GM12878 (cell line): Measurements from ENCODE around the gene LRRC55.

Source experiments
- CBFB ChIP-seq: IDR thresholded peaks from 2 replicates; pipeline ENCODE4 v1.6.1; 2016; ENCODE audit warnings: antibody characterized with exemption, low read depth
- CEBPB ChIP-seq, 2 experiments: fragments of 150-350 bp in 1 of 2; IDR thresholded peaks; 2 replicates each; pipeline ENCODE4 v1.6.1; 2012 to 2014; ENCODE audit warnings: low read depth in 2 of 2, low read length in 2 of 2, borderline replicate concordance in 1 of 2, inconsistent platforms in 1 of 2
- FOXK2 ChIP-seq: fragments of 450-650 bp; IDR thresholded peaks from 2 replicates; pipeline ENCODE4 v1.6.1; 2017; ENCODE audit warnings: mild to moderate bottlenecking, moderate library complexity
- KLF5 ChIP-seq: fragments of 450-650 bp; IDR thresholded peaks from 2 replicates; pipeline ENCODE4 v1.6.1; 2014; ENCODE audit warnings: mild to moderate bottlenecking; ENCODE audit not compliant: partially characterized antibody
- TF ChIP-seq, protein P1 (sequence below), 3 experiments: IDR thresholded peaks in 2 of 3; conservative IDR thresholded peaks in 1 of 3; 2 replicates each; pipeline ENCODE4 v1.5.1; 2011; ENCODE audit warnings: low read depth in 3 of 3, low read length in 3 of 3, mild to moderate bottlenecking in 3 of 3, control low read depth in 2 of 3, moderate library complexity in 2 of 3, inconsistent platforms in 1 of 3, mixed read lengths in 1 of 3; ENCODE audit not compliant: control insufficient read depth in 2 of 3, insufficient read depth in 1 of 3; ENCODE audit errors: extremely low read depth in 1 of 3

DNA sequence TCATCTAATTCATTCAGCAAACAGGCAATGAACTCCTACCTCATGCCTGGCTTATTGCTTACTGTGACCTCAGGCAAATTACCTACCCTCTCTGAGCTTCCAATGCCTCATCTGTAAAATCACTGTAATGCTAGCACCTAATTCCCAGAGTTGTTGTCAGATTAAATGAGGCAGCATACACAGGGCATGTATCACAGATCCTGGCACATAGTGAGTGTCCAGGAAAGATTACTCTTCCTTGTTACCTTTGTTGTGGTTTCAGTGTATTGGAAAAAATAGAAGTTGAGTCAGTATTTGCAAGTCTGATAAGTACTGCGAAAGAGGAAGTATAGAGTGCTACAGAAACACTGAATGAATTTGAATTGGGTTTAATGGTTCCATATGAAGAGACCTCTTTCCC, 26.4 kb upstream of the LRRC55 start:
- TF ChIP-seq CBFB (no peak), KLF5 (no peak), FOXK2 (no peak), CEBPB (IDR thresholded peaks at IDR 0.05; ENCODE audit: borderline replicate concordance in 1 of 2, low read depth in 2 of 2, low read length in 2 of 2) (no peak)
- TF ChIP-seq, protein P1, sequence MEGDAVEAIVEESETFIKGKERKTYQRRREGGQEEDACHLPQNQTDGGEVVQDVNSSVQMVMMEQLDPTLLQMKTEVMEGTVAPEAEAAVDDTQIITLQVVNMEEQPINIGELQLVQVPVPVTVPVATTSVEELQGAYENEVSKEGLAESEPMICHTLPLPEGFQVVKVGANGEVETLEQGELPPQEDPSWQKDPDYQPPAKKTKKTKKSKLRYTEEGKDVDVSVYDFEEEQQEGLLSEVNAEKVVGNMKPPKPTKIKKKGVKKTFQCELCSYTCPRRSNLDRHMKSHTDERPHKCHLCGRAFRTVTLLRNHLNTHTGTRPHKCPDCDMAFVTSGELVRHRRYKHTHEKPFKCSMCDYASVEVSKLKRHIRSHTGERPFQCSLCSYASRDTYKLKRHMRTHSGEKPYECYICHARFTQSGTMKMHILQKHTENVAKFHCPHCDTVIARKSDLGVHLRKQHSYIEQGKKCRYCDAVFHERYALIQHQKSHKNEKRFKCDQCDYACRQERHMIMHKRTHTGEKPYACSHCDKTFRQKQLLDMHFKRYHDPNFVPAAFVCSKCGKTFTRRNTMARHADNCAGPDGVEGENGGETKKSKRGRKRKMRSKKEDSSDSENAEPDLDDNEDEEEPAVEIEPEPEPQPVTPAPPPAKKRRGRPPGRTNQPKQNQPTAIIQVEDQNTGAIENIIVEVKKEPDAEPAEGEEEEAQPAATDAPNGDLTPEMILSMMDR (IDR thresholded peaks at IDR 0.05 in 2 of 3, conservative IDR thresholded peaks at IDR 0.05 in 1 of 3; ENCODE audit: control insufficient read depth in 2 of 3, extremely low read depth in 1 of 3, insufficient read depth in 1 of 3, low read depth in 3 of 3, low read length in 3 of 3), result no peak
